Measurements from ENCODE around the gene LGALS7B. TPM values are rescaled to one million over a fixed set of nuclear protein-coding genes. Genes with fewer than 3 reads are reported as not detected.

Gene LGALS7B
- total RNA-seq, 3 donors from 2014 or later (not counting 1 experiment from before 2014, with no cell fraction given) = not detected

DNA sequence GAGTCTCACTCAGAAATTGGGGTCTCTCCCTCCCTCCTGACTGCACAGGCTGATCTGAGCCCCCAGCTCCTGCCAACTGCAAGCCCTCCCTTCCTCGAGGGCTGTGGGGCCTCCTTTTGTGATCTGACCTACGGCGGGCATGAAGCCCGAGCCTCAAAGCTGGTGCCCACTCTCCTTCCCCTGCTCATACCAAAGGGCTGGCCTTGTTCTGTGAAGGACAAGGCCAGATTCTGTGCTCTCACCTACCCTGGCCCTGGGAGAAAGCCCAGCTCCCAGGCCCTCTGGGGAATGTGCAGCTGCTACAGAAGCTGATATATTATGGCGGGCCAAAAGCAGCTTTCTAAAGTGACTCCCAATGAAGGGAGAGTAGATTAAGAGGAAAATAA, 51.6 kb downstream of the LGALS7B start:
- peaks cover 30% of the 10 kb centered on the region for H3K36me3 Mint-ChIP-seq
- H3K4me1 ChIP-seq (ENCODE audit: control insufficient read depth, insufficient read depth, low read length) = peaks cover 40% of the 10 kb centered on the region
- WGBS (ENCODE audit: insufficient coverage) = 95% methylated on average over 5 of the region's 5 CpGs

More for the DNA sequence above, 51.6 kb downstream of the LGALS7B start:
- Mint-ChIP-seq H3K4me3 (peak overlapping the region; percentile 9), H3K27ac (peak overlapping the region; percentile 67 to 99), H3K9me3 (no peaks in the 10 kb centered on the region), H3K4me1 (peaks cover 37 to 57% of the 10 kb centered on the region in 2 donors), H3K27me3 (ENCODE audit: low read depth in 2 of 2) (no peaks in the 10 kb centered on the region)
- no peak for ATAC-seq
- Histone ChIP-seq H3K9me3 (ENCODE audit: control insufficient read depth, insufficient read depth, low read length) (no peaks in the 10 kb centered on the region), H3K36me3 (ENCODE audit: control insufficient read depth, insufficient read depth, low read length) (peaks cover 98% of the 10 kb centered on the region), H3K27me3 (ENCODE audit: control insufficient read depth, insufficient read depth, low read length) (no peaks in the 10 kb centered on the region), H3K27ac (ENCODE audit: low read length) (no peak overlapping the region), H3K4me3 (ENCODE audit: low read length) (no peak overlapping the region)
- intact Hi-C loops (cut with micrococcal nuclease) = no loop called here
- no peak for DNase-seq
- TF ChIP-seq, protein P1, sequence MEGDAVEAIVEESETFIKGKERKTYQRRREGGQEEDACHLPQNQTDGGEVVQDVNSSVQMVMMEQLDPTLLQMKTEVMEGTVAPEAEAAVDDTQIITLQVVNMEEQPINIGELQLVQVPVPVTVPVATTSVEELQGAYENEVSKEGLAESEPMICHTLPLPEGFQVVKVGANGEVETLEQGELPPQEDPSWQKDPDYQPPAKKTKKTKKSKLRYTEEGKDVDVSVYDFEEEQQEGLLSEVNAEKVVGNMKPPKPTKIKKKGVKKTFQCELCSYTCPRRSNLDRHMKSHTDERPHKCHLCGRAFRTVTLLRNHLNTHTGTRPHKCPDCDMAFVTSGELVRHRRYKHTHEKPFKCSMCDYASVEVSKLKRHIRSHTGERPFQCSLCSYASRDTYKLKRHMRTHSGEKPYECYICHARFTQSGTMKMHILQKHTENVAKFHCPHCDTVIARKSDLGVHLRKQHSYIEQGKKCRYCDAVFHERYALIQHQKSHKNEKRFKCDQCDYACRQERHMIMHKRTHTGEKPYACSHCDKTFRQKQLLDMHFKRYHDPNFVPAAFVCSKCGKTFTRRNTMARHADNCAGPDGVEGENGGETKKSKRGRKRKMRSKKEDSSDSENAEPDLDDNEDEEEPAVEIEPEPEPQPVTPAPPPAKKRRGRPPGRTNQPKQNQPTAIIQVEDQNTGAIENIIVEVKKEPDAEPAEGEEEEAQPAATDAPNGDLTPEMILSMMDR (IDR thresholded peaks at IDR 0.05) = no peak

Other genes with a start within 250 kb of the LGALS7B start
- gene MAP4K1, start 171.2 kb upstream of the LGALS7B start, total RNA-seq = 100 to 1,000 TPM; 162 to 201 (median 163) TPM
- gene EIF3K, start 170.0 kb upstream of the LGALS7B start, total RNA-seq = 100 to 1,000 TPM; 232 to 262 (median 238) TPM
- gene ACTN4, start 141.6 kb upstream of the LGALS7B start, total RNA-seq = 100 to 1,000 TPM; 443 to 595 (median 541) TPM
- 10 to 100 TPM in 2 of 3 donors, 1 to 10 TPM in 1; 7.4 to 51.0 (median 26.7) TPM for gene CAPN12, start 44.7 kb upstream of the LGALS7B start, total RNA-seq
- not detected for gene LGALS7, start 15.7 kb upstream of the LGALS7B start, total RNA-seq
- 1 to 10 TPM; 4.2 to 4.8 (median 4.6) TPM for gene LGALS4, start 23.7 kb downstream of the LGALS7B start, total RNA-seq
- gene ECH1, start 42.6 kb downstream of the LGALS7B start, total RNA-seq = 100 to 1,000 TPM; 114 to 145 (median 119) TPM
- gene HNRNPL, start 60.8 kb downstream of the LGALS7B start, total RNA-seq = 100 to 1,000 TPM; 636 to 800 (median 702) TPM
- gene RINL, start 89.1 kb downstream of the LGALS7B start, total RNA-seq = 10 to 100 TPM; 59.7 to 65.6 (median 59.7) TPM
- 100 to 1,000 TPM; 171 to 283 (median 208) TPM for gene SIRT2, start 110.4 kb downstream of the LGALS7B start, total RNA-seq
- 100 to 1,000 TPM in 2 of 3 donors, 10 to 100 TPM in 1; 78.0 to 125 (median 118) TPM for gene NFKBIB, start 110.8 kb downstream of the LGALS7B start, total RNA-seq
- 1 to 10 TPM; 1.3 to 3.7 (median 2.3) TPM for gene CCER2, start 123.0 kb downstream of the LGALS7B start, total RNA-seq
- 10 to 100 TPM; 25.4 to 53.0 (median 38.9) TPM for gene SARS2, start 141.6 kb downstream of the LGALS7B start, total RNA-seq
- 10 to 100 TPM; 25.3 to 27.8 (median 26.7) TPM for gene MRPS12, start 141.7 kb downstream of the LGALS7B start, total RNA-seq
- not detected for gene FBXO17, start 186.5 kb downstream of the LGALS7B start, total RNA-seq
- under 1 TPM in 2 of 3 donors, not detected in 1; 0.23 to 0.38 TPM for gene FBXO27, start 243.3 kb downstream of the LGALS7B start, total RNA-seq

All from natural killer cell (primary cell).